GM12878 (cell line): ENCODE results near the gene TOMT.

Experiments used
- CBX3 ChIP-seq: fragments of 200-600 bp; sonication (generic); IDR thresholded peaks from 2 replicates; pipeline ENCODE4 v1.6.1; 2016; ENCODE audit warnings: low read depth, borderline replicate concordance
- CEBPB ChIP-seq, 2 experiments: fragments of 150-350 bp in 1 of 2; IDR thresholded peaks; 2 replicates each; pipeline ENCODE4 v1.6.1; 2012 to 2014; ENCODE audit warnings: low read depth in 2 of 2, low read length in 2 of 2, borderline replicate concordance in 1 of 2, inconsistent platforms in 1 of 2
- JUNB ChIP-seq: IDR thresholded peaks from 2 replicates; pipeline ENCODE4 v1.6.1; 2016; ENCODE audit warnings: antibody characterized with exemption, mild to moderate bottlenecking
- PAX8 ChIP-seq: fragments of 450-650 bp; IDR thresholded peaks from 2 replicates; pipeline ENCODE4 v1.6.1; 2017; ENCODE audit warnings: mild to moderate bottlenecking, moderate library complexity
- POLR2A ChIP-seq: IDR thresholded peaks from 2 replicates; pipeline ENCODE4 v1.6.1; 2011; ENCODE audit warnings: low read depth, mild to moderate bottlenecking, low read length
- YBX1 ChIP-seq: fragments of 450-650 bp; IDR thresholded peaks from 2 replicates; pipeline ENCODE4 v1.6.1; 2016; ENCODE audit warnings: antibody characterized with exemption
- ZNF217 ChIP-seq: fragments of 450-650 bp; IDR thresholded peaks from 2 replicates; pipeline ENCODE4 v1.6.1; 2017; ENCODE audit warnings: antibody characterized with exemption, mild to moderate bottlenecking
- TF ChIP-seq, protein P1 (sequence below): fragments of 450-650 bp; formaldehyde crosslinking; IDR thresholded peaks from 2 replicates; pipeline ENCODE4 v1.4.0; 2022; ENCODE audit warnings: mild to moderate bottlenecking, moderate library complexity
- TF ChIP-seq, protein P2 (sequence below), 3 experiments: IDR thresholded peaks in 2 of 3; conservative IDR thresholded peaks in 1 of 3; 2 replicates each; pipeline ENCODE4 v1.5.1; 2011; ENCODE audit warnings: low read depth in 3 of 3, low read length in 3 of 3, mild to moderate bottlenecking in 3 of 3, control low read depth in 2 of 3, moderate library complexity in 2 of 3, inconsistent platforms in 1 of 3, mixed read lengths in 1 of 3; ENCODE audit not compliant: control insufficient read depth in 2 of 3, insufficient read depth in 1 of 3; ENCODE audit errors: extremely low read depth in 1 of 3

DNA sequence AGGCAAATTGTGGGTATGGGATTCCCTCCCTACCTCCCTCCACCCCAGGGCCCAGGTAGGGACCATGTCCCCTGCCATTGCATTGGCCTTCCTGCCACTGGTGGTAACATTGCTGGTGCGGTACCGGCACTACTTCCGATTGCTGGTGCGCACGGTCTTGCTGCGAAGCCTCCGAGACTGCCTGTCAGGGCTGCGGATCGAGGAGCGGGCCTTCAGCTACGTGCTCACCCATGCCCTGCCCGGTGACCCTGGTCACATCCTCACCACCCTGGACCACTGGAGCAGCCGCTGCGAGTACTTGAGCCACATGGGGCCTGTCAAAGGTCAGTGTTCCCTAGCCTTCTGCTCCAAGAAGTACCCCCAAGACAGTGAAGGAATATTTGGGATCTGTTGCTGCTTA is at the start of gene TOMT:
- TF ChIP-seq, protein P1, sequence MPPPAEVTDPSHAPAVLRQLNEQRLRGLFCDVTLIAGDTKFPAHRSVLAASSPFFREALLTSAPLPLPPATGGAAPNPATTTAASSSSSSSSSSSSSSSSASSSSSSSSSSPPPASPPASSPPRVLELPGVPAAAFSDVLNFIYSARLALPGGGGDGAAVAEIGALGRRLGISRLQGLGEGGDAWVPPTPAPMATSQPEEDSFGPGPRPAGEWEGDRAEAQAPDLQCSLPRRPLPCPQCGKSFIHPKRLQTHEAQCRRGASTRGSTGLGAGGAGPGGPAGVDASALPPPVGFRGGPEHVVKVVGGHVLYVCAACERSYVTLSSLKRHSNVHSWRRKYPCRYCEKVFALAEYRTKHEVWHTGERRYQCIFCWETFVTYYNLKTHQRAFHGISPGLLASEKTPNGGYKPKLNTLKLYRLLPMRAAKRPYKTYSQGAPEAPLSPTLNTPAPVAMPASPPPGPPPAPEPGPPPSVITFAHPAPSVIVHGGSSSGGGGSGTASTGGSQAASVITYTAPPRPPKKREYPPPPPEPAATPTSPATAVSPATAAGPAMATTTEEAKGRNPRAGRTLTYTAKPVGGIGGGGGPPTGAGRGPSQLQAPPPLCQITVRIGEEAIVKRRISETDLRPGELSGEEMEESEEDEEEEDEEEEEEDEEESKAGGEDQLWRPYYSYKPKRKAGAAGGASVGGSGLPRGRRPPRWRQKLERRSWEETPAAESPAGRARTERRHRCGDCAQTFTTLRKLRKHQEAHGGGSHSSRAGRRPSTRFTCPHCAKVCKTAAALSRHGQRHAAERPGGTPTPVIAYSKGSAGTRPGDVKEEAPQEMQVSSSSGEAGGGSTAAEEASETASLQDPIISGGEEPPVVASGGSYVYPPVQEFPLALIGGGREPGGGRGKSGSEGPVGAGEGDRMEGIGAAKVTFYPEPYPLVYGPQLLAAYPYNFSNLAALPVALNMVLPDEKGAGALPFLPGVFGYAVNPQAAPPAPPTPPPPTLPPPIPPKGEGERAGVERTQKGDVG: no peak
- no peak for TF ChIP-seq ZNF217
- TF ChIP-seq PAX8: no peak
- TF ChIP-seq, protein P2, sequence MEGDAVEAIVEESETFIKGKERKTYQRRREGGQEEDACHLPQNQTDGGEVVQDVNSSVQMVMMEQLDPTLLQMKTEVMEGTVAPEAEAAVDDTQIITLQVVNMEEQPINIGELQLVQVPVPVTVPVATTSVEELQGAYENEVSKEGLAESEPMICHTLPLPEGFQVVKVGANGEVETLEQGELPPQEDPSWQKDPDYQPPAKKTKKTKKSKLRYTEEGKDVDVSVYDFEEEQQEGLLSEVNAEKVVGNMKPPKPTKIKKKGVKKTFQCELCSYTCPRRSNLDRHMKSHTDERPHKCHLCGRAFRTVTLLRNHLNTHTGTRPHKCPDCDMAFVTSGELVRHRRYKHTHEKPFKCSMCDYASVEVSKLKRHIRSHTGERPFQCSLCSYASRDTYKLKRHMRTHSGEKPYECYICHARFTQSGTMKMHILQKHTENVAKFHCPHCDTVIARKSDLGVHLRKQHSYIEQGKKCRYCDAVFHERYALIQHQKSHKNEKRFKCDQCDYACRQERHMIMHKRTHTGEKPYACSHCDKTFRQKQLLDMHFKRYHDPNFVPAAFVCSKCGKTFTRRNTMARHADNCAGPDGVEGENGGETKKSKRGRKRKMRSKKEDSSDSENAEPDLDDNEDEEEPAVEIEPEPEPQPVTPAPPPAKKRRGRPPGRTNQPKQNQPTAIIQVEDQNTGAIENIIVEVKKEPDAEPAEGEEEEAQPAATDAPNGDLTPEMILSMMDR (IDR thresholded peaks at IDR 0.05 in 2 of 3, conservative IDR thresholded peaks at IDR 0.05 in 1 of 3; ENCODE audit: control insufficient read depth in 2 of 3, extremely low read depth in 1 of 3, insufficient read depth in 1 of 3, low read depth in 3 of 3, low read length in 3 of 3): no peak
- TF ChIP-seq YBX1: no peak
- no peak for TF ChIP-seq CBX3
- no peak for TF ChIP-seq CEBPB (IDR thresholded peaks at IDR 0.05; ENCODE audit: borderline replicate concordance in 1 of 2, low read depth in 2 of 2, low read length in 2 of 2)
- no peak for TF ChIP-seq JUNB
- TF ChIP-seq POLR2A: 0 out of 2 replicates have a peak, but pooled peaks have one; percentile 16
